GM18867 (cell line): Measurements from ENCODE around the gene TMEM178B.

Experiments
- ATAC-seq: cut with Tn5 transposase; IDR thresholded peaks from one replicate; pipeline ENCODE4 v1.9.1; 2021; ENCODE audit warnings: mild to moderate bottlenecking, moderate library complexity; ENCODE audit not compliant: unreplicated experiment

The TMEM178B gene

GRCh38 chr7:141456711-141457110 lies 382.8 kb downstream of the TMEM178B start:
- no peak for ATAC-seq

GRCh38 chr7:141460781-141461715 lies 387.2 kb downstream of the TMEM178B start:
- ATAC-seq: no peak

GRCh38 chr7:141461924-141462323 lies 388.1 kb downstream of the TMEM178B start:
- no peak for ATAC-seq

- ATAC-seq: no peak
Observed at GRCh38 chr7:141462958-141463357, 389.1 kb downstream of the TMEM178B start.

GRCh38 chr7:141463986-141464385 lies 390.1 kb downstream of the TMEM178B start:
- no peak for ATAC-seq

GRCh38 chr7:141464551-141464950 lies 390.7 kb downstream of the TMEM178B start:
- no peak for ATAC-seq

- no peak for ATAC-seq
Observed at GRCh38 chr7:141466151-141466904, 392.5 kb downstream of the TMEM178B start.

- no peak for ATAC-seq
Observed at GRCh38 chr7:141468341-141468740, 394.5 kb downstream of the TMEM178B start.

- ATAC-seq: no peak
Observed at GRCh38 chr7:141475679-141476078, 401.8 kb downstream of the TMEM178B start.

GRCh38 chr7:141477865-141478264 lies 404.0 kb downstream of the TMEM178B start:
- ATAC-seq: no peak

GRCh38 chr7:141478845-141479244 lies 405.0 kb downstream of the TMEM178B start:
- no peak for ATAC-seq

- no peak for ATAC-seq
Observed at GRCh38 chr7:141480953-141481352, 407.1 kb downstream of the TMEM178B start.

- no peak for ATAC-seq
Observed at GRCh38 chr7:141481971-141482370, 408.1 kb downstream of the TMEM178B start.

- no peak for ATAC-seq
Observed at GRCh38 chr7:141483044-141483443, 409.2 kb downstream of the TMEM178B start.

GRCh38 chr7:141484907-141485306 lies 411.0 kb downstream of the TMEM178B start:
- ATAC-seq: no peak

GRCh38 chr7:141486959-141487358 lies 413.1 kb downstream of the TMEM178B start:
- ATAC-seq: no peak

- ATAC-seq: no peak
Observed at GRCh38 chr7:141490474-141490873, 416.6 kb downstream of the TMEM178B start.

GRCh38 chr7:141495057-141495456 lies 421.2 kb downstream of the TMEM178B start:
- ATAC-seq: no peak

GRCh38 chr7:141497391-141497790 lies 423.5 kb downstream of the TMEM178B start:
- ATAC-seq: no peak

GRCh38 chr7:141500608-141501007 lies 426.7 kb downstream of the TMEM178B start:
- ATAC-seq: no peak

GRCh38 chr7:141501451-141501850 lies 427.6 kb downstream of the TMEM178B start:
- ATAC-seq: no peak

GRCh38 chr7:141511316-141511675 lies 437.4 kb downstream of the TMEM178B start:
- ATAC-seq: no peak
